ENCODE results near the gene GBA3. TPM values are rescaled to one million over a fixed set of nuclear protein-coding genes. Genes with fewer than 3 reads are reported as not detected.

GBA3 gene
- total RNA-seq, 1 donor from 2014 or later, result 1.0 TPM

- Histone ChIP-seq H3K36me3 (no peaks in the 10 kb centered on the region), H3K9me3 (no peaks in the 10 kb centered on the region), H3K4me1 (no peaks in the 10 kb centered on the region), H3K27me3 (ENCODE audit: low read depth) (no peaks in the 10 kb centered on the region), H3K27ac (no peak overlapping the region), H3K4me3 (no peak overlapping the region)
- intact Hi-C loops (cut with DNase I), result no loop called here
- DNase-seq (no peak), ATAC-seq (peak in 1 of 2 donors; percentile 41)
- no peak for TF ChIP-seq CTCF (IDR thresholded peaks at IDR 0.05)
These were observed 13.5 kb upstream of the GBA3 start for GRCh38 chr4:22678940-22679854.

- ATAC-seq (no peak), DNase-seq (no peak)
- H3K4me1 ChIP-seq, result no peaks in the 10 kb centered on the region
- no peak for TF ChIP-seq CTCF (IDR thresholded peaks at IDR 0.05)
- H3K4me3 ChIP-seq, result no peak overlapping the region
- H3K36me3 ChIP-seq, result no peaks in the 10 kb centered on the region
- no peak overlapping the region for H3K27ac ChIP-seq
- H3K9me3 ChIP-seq, result no peaks in the 10 kb centered on the region
- intact Hi-C loops (cut with DNase I), result no loop called here
- no peaks in the 10 kb centered on the region for H3K27me3 ChIP-seq (ENCODE audit: low read depth)
These were observed 12.6 kb upstream of the GBA3 start for GRCh38 chr4:22680065-22680642.

GRCh38 chr4:22683726-22684125 is 9.0 kb upstream of the GBA3 start:
- ATAC-seq (no peak), DNase-seq (no peak)
- Histone ChIP-seq H3K9me3 (no peaks in the 10 kb centered on the region), H3K4me3 (no peak overlapping the region), H3K27ac (no peak overlapping the region), H3K27me3 (ENCODE audit: low read depth) (no peaks in the 10 kb centered on the region), H3K36me3 (no peaks in the 10 kb centered on the region), H3K4me1 (no peaks in the 10 kb centered on the region)
- intact Hi-C loops (cut with DNase I), result no loop called here
- TF ChIP-seq CTCF (IDR thresholded peaks at IDR 0.05), result no peak

- H3K4me1 ChIP-seq, result no peaks in the 10 kb centered on the region
- DNase-seq (no peak), ATAC-seq (no peak)
- H3K27ac ChIP-seq, result no peak overlapping the region
- no peak for TF ChIP-seq CTCF (IDR thresholded peaks at IDR 0.05)
- no peak overlapping the region for H3K4me3 ChIP-seq
- H3K36me3 ChIP-seq, result no peaks in the 10 kb centered on the region
- H3K27me3 ChIP-seq (ENCODE audit: low read depth), result no peaks in the 10 kb centered on the region
- no peaks in the 10 kb centered on the region for H3K9me3 ChIP-seq
- intact Hi-C loops (cut with DNase I), result loop anchor here (5.0 kb wide), 1 partner anchor 274 kb away; no protein-coding TSS in a partner anchor
These were observed 6.6 kb upstream of the GBA3 start for GRCh38 chr4:22686141-22686540.

- H3K27ac ChIP-seq, result no peak overlapping the region
- TF ChIP-seq CTCF (IDR thresholded peaks at IDR 0.05), result no peak
- H3K9me3 ChIP-seq, result no peaks in the 10 kb centered on the region
- H3K27me3 ChIP-seq (ENCODE audit: low read depth), result no peaks in the 10 kb centered on the region
- no peaks in the 10 kb centered on the region for H3K36me3 ChIP-seq
- intact Hi-C loops (cut with DNase I), result loop anchor here (5.0 kb wide), 1 partner anchor 276 kb away; no protein-coding TSS in a partner anchor
- DNase-seq (no peak), ATAC-seq (no peak)
- no peaks in the 10 kb centered on the region for H3K4me1 ChIP-seq
- H3K4me3 ChIP-seq, result no peak overlapping the region
These were observed 4.5 kb upstream of the GBA3 start for GRCh38 chr4:22688236-22688635.
